Kidney (tissue), 14 donors: ENCODE results near the gene PTGER1. TPM values are rescaled to one million over a fixed set of nuclear protein-coding genes. Genes with fewer than 3 reads are reported as not detected.

Experiments
- DNase-seq, 5 donors: peaks; one replicate each; pipeline ENCODE4 v3.0.0-alpha.2; 2013 to 2020
- FAIRE-seq: peaks from 2 replicates; lab custom pipeline; 2012; peaks lifted over from hg19 to GRCh38; lab: Jason Lieb, UNC
- H3K27ac ChIP-seq, 2 donors: one replicate each; pipeline ENCODE4 v1.7.0; 2013; ENCODE audit warnings: low read depth in 2 of 2, low read length in 2 of 2, inconsistent platforms in 1 of 2
- H3K27me3 ChIP-seq: one replicate; pipeline ENCODE4 v1.7.1; 2013; ENCODE audit warnings: low read length, inconsistent platforms; ENCODE audit not compliant: control insufficient read depth, insufficient read depth
- H3K36me3 ChIP-seq, 3 donors: one replicate each; pipeline versions ENCODE4 v1.7.0 to v1.7.1; 2013; ENCODE audit warnings: low read length in 3 of 3, control low read depth in 1 of 3, inconsistent platforms in 1 of 3; ENCODE audit not compliant: insufficient read depth in 3 of 3, control insufficient read depth in 2 of 3
- H3K4me1 ChIP-seq, 3 donors: one replicate each; pipeline versions ENCODE4 v1.7.0 to v1.7.1; 2013; ENCODE audit warnings: low read length in 3 of 3, inconsistent platforms in 1 of 3, low read depth in 1 of 3; ENCODE audit not compliant: control insufficient read depth in 2 of 3, insufficient read depth in 2 of 3
- H3K4me3 ChIP-seq, 3 donors: one replicate each; pipeline versions ENCODE4 v1.7.0 to v1.8.1; 2013; ENCODE audit warnings: low read length in 3 of 3, control low read depth in 1 of 3, inconsistent platforms in 1 of 3
- H3K9ac ChIP-seq, 3 donors: one replicate each; pipeline versions ENCODE4 v1.7.0 to v1.7.1; 2013; ENCODE audit warnings: low read length in 3 of 3, control low read depth in 1 of 3, inconsistent platforms in 1 of 3
- H3K9me3 ChIP-seq, 3 donors: one replicate each; pipeline versions ENCODE4 v1.7.0 to v1.7.1; 2013; ENCODE audit warnings: low read length in 3 of 3, control low read depth in 1 of 3, inconsistent platforms in 1 of 3; ENCODE audit not compliant: control insufficient read depth in 2 of 3, insufficient read depth in 1 of 3
- CTCF ChIP-seq: IDR thresholded peaks from 3 replicates; pipeline ENCODE4 v1.5.1; 2012; ENCODE audit warnings: mild to moderate bottlenecking, moderate library complexity, borderline replicate concordance; ENCODE audit not compliant: insufficient read depth; ENCODE audit errors: extremely low read depth
- intact Hi-C: fragments of 100-400 bp; cut with DNase I; formaldehyde crosslinking; loops from one replicate; pipeline ENCODE4 v1.11.1; 2022
- polyA plus RNA-seq: library from polyadenylated mRNA; stranded (reverse); fragments of 350-450 nt; fragmentation: Illumina TruSeq; extraction: RNeasy Lipid Tissue Mini Kit (QIAGEN cat#74804); gene quantifications from one replicate; pipeline ENCODE4 v1.2.3, GENCODE V29; 2014; ENCODE audit warnings: low read depth, low replicate concordance; ENCODE audit not compliant: insufficient read depth
- total RNA-seq: library from RNA; stranded (reverse); fragmentation: NEBNext Ultra II Directional; extraction: Animal tissue kit (Norgen Biotek cat#: 25700); gene quantifications from one replicate; pipeline ENCODE4 v1.2.1, GENCODE V29; 2021
- donor health status: control.
- donor health status: control.
- donor health status: control.
- donor health status: control.
- donor health status: control.
- donor health status: DM: yes; HTN: yes; CAD: no.
- donor health status: Normal renal cell carcinoma (clear cell type).

The PTGER1 gene
- total and polyA plus RNA-seq, 2 donors from 2014 or later, result 14.3 to 19.0 TPM

GRCh38 chr19:14514215-14514863, 39.2 kb upstream of the PTGER1 start:
- no peak for DNase-seq
- TF ChIP-seq CTCF, result no peak
- intact Hi-C loops, result no loop called here
- H3K4me3 ChIP-seq, result peak overlapping the region in 1 of 3 donors; percentile 77
- H3K9me3 ChIP-seq, result no peaks in the 10 kb centered on the region
- FAIRE-seq, result no peak
- H3K27me3 ChIP-seq, result no peaks in the 10 kb centered on the region
- H3K9ac ChIP-seq, result no peak overlapping the region
- no peak overlapping the region for H3K27ac ChIP-seq
- peaks cover 0 to 27% (median 22%) of the 10 kb centered on the region in 3 donors for H3K4me1 ChIP-seq
- peaks cover 6 to 24% (median 22%) of the 10 kb centered on the region in 3 donors for H3K36me3 ChIP-seq

- Histone ChIP-seq H3K27ac (no peak overlapping the region), H3K9ac (no peak overlapping the region), H3K9me3 (no peaks in the 10 kb centered on the region), H3K4me1 (peaks cover 0 to 22% (median 22%) of the 10 kb centered on the region in 3 donors), H3K27me3 (no peaks in the 10 kb centered on the region), H3K36me3 (peaks cover 6 to 24% (median 22%) of the 10 kb centered on the region in 3 donors), H3K4me3 (no peak overlapping the region)
- no peak for DNase-seq
- no peak for TF ChIP-seq CTCF
- intact Hi-C loops, result no loop called here
- FAIRE-seq, result no peak
Measured at GRCh38 chr19:14512406-14512961, 37.3 kb upstream of the PTGER1 start.

- H3K9me3 ChIP-seq, result no peaks in the 10 kb centered on the region
- H3K36me3 ChIP-seq, result peaks cover 6 to 20% (median 19%) of the 10 kb centered on the region in 3 donors
- FAIRE-seq (no peak), DNase-seq (no peak)
- H3K27ac ChIP-seq, result no peak overlapping the region
- no peaks in the 10 kb centered on the region for H3K27me3 ChIP-seq
- no peak for TF ChIP-seq CTCF
- peaks cover 0 to 20% (median 19%) of the 10 kb centered on the region in 3 donors for H3K4me1 ChIP-seq
- no peak overlapping the region for H3K4me3 ChIP-seq
- intact Hi-C loops, result no loop called here
- H3K9ac ChIP-seq, result no peak overlapping the region
Measured at GRCh38 chr19:14511229-14511593, 36.1 kb upstream of the PTGER1 start.
